ENCODE data around the gene DSE.

Gene DSE

GRCh38 chr6:116419069-116419786, 48.5 kb downstream of the DSE start:
- no peak for DNase-seq

- no peak for DNase-seq
Measured at GRCh38 chr6:116420341-116420740, 49.6 kb downstream of the DSE start.

GRCh38 chr6:116422238-116422637, 51.5 kb downstream of the DSE start:
- DNase-seq: no peak

DNA sequence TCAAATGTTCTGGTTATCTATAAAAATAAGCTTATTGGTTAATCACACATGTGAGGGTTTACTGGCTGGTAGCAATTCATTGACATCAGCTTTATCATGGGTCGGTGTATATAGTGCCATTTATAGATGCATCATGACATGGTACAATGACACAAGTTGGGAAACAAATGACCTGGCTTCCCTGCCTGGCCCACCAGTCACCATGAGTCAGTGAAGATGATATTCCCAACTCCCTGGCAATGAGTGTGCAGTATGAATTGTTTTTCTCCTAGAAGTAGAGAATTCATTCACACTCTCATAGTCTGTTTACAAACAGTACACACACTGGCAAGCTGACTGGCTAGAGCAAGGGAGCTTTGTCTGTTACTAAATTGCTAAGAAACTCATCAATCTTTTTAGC, 53.3 kb downstream of the DSE start:
- no peak for DNase-seq

DNA sequence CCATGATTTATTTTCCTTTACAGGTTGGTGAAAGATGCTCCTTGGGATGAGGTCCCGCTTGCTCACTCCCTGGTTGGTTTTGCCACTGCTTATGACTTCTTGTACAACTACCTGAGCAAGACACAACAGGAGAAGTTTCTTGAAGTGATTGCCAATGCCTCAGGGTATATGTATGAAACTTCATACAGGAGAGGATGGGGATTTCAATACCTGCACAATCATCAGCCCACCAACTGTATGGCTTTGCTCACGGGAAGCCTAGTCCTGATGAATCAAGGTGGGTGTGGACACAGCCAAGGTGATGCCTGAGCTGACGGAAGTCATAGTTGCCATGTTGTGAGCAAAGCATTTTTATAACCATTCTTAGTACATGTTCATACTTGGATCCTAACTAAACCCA, 55.8 kb downstream of the DSE start:
- DNase-seq: no peak

- DNase-seq: no peak
Measured at GRCh38 chr6:116429111-116429510, 58.4 kb downstream of the DSE start.

GRCh38 chr6:116430860-116431259, 60.1 kb downstream of the DSE start:
- DNase-seq: no peak

GRCh38 chr6:116431964-116432595, 61.3 kb downstream of the DSE start:
- no peak for DNase-seq

- no peak for DNase-seq
Measured at GRCh38 chr6:116433206-116433712, 62.5 kb downstream of the DSE start.

- no peak for DNase-seq
Measured at GRCh38 chr6:116434056-116434725, 63.4 kb downstream of the DSE start.

DNA sequence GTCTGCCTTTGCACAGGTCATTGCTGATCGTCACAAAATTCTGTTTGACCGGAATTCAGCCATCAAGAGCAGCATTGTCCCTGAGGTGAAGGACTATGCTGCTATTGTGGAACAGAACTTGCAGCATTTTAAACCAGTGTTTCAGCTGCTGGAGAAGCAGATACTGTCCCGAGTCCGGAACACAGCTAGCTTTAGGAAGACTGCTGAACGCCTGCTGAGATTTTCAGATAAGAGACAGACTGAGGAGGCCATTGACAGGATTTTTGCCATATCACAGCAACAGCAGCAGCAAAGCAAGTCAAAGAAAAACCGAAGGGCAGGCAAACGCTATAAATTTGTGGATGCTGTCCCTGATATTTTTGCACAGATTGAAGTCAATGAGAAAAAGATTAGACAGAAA, 65.8 kb downstream of the DSE start:
- DNase-seq: no peak

GRCh38 chr6:116437656-116438055, 66.9 kb downstream of the DSE start:
- no peak for DNase-seq

DNA sequence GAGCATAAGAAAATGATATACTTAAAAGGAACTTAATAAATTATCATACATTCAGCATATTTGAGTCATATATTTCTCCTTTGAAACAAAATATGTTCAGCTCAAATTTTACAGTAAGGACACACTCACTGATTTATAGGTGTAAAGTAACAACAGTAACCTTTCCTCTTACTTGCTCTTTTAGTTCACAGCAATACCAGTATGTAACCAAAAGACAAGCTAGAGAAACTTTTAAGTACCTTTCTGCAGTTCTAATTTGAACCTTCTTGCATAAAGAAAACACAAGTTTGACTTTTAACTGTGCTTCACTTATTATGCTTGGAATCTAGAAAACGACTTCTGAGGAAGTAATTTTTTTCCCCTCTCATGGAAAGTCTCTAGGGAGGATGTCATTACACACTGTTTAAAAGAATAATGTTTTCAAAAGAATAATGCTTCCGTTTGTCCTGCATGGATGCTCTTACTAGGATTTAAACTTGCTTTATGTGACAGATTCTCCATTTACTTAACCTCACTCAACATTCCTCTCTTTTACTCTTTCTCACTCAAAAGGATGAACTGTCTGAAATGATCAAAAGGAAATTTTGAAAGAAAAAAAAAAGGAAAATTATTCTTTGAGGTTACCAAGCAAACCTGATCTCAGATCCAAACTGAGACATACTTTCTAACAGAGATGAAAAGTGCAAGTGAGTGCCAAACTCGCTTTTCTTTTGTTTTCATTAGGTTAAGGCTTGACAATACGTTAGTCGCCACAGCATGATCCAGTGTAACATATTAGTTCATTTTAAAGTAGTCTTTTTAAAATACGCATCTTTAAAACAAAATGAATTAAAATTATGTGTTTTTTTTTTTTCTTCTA, 68.1 kb downstream of the DSE start:
- no peak for DNase-seq

DNA sequence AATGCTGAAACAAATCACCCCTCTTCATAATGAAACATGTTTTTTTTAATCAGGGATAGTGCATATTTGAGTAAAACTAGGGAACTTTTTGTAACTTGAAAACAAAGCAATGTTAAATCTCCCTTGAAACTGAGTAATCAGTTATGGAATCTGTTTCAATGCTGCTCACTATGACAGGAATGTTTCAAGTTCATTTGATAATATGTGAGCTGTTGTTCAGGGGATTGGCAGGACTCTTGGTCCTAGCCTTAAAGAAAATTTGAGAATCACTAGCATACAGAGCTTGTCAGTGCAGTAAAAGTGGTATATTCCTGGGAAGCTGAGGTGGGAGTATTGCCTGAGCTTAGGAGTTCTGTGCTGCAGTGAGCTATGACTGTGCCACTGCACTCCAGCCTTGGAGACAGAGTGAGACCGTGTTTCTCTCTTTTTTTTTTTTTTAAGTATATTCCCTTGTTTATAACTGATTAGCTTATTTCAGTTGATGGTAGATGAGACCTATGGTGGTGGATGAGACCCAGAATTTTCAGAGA, 68.8 kb downstream of the DSE start:
- no peak for DNase-seq

DNA sequence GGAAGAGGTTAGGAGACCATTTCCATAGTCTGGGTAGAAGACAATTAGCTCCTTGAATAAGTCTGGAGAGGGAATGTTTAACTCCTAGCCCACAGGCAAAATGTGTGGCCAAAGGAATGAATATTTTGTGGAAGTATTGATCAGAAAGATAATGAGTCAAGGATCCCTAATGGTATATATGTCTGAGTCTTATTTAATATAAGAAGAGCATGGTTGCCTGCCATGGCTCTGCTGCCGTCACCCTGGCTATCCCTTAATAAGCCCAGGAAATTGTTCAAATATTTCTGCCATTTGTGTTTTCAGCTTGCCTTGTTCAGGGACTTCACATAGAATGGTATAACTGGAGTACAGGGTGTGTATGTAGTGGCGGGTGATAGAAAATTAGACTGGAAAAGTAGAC, 72.4 kb downstream of the DSE start:
- no peak for DNase-seq

- peak; percentile 18 for DNase-seq
Measured at GRCh38 chr6:116444092-116444491, 73.3 kb downstream of the DSE start.

- DNase-seq: no peak
Measured at GRCh38 chr6:116444575-116444974, 73.8 kb downstream of the DSE start.

DNA sequence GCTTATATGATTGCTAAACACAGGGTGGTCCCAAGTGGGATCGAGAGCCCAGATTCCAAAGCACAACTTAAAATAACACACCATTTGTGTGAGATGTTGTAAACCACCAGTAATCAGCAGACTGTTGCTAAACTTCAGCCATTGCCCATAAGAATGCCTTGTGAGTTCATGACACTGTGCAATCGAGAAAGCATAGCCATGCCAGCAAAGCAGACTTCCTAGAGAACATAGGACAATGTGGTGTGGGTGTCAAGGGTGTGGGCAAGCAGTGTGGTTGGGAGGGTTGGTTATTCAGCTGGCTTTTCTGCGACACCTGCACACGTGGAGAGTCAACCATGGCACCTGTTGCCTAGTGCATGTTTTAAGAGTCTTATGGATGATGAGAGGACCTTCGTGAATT, 74.4 kb downstream of the DSE start:
- DNase-seq: no peak

GRCh38 chr6:116446399-116446798, 75.7 kb downstream of the DSE start:
- no peak for DNase-seq

- DNase-seq: no peak
Measured at GRCh38 chr6:116447052-116447451, 76.3 kb downstream of the DSE start.

- no peak for DNase-seq
Measured at GRCh38 chr6:116447496-116448011, 76.8 kb downstream of the DSE start.

GRCh38 chr6:116449565-116449964, 78.8 kb downstream of the DSE start:
- DNase-seq: no peak

Data from NCI-H1694 treated with DMSO at 0.1 percent for 48 hours (cell line).